SIG-M5 treated with dmso at 0.1 percent for 504 hours (cell line): ENCODE data around the gene XRCC1.
"Not testable (repeated sequence)": the region's sequence is repeated elsewhere in the genome, so short reads cannot be mapped to it uniquely, and the experiment has no call there.

Experiments used
- DNase-seq: peaks from one replicate; lab custom pipeline; 2025; ENCODE audit not compliant: unreplicated experiment; lab: John Stamatoyannopoulos, UW

XRCC1 gene

DNA sequence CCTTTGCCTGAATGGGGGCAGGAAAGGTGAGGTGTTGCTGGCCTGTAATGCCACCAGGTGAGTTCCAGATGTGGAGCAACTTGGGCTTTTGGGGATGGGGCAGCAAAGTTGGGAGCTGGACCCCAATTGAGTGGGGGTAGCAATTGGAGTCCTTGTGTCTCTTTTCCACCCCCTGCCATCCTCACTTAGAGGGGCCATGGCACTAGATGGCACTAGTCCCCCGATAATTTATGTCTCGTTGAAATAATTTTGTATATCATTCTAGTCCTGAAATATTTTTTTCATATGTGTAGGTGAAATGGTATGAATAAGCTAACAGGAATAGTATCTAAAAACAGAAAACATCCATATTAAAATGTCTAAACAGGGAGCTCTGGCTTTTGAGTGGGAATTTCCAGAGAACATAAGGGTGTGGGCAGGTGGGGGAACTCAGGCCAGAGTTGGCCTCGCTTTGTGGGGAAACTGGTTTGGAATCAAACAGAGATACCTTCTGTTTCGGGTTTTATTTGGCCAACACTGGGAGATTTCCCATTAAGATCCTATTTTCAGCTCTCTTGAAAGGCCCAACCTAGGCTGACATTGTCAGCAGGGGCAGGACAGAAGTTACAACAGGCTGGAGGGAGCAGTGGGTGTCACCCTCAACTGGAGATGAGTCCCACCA lies 24.4 kb upstream of the XRCC1 start:
- DNase-seq = no peak

DNA sequence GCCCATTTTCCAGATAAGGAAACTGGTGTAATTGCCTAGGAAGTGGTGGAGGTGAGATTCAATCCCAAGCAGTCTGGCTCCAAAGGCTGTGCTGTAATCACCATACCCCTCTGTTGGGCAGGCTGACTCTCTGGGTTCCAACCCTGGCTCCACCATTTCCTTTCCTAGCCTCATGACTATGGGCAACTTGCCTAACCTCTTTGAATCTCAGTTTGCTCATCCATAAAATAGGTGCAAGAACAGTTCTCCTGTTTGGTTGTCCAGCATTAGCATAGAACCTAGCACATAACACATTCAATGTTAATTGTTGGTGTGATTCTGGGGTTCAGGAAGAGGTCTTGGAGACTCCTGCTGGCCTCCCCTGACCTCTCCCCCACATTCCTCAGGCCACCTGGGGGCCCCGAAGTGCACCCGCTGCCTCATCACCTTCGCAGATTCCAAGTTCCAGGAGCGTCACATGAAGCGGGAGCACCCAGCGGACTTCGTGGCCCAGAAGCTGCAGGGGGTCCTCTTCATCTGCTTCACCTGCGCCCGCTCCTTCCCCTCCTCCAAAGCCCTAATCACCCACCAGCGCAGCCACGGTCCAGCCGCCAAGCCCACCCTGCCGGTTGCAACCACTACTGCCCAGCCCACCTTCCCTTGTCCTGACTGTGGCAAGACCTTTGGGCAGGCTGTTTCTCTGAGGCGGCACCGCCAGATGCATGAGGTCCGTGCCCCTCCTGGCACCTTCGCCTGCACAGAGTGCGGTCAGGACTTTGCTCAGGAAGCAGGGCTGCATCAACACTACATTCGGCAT lies 23.3 kb upstream of the XRCC1 start:
- DNase-seq = no peak

DNA sequence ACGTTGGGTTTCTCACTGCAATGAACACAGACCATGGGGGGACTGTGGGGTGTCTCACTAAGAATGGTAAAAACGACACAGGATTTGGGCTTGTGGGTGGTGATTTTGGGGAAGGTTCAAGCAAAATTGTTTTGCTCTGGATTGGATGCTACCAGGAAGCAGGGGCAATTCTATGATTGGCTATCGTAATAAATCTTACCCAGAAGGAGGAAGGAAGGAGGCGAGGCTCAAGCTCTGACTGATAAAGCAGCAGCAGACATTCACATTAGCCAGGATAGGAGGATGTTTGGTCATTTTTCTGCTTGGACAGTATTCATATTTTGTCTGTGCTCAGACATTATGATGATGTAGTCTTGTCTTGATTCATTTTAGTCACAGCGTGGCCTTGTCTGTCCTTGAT lies 22.5 kb upstream of the XRCC1 start:
- no peak for DNase-seq

DNA sequence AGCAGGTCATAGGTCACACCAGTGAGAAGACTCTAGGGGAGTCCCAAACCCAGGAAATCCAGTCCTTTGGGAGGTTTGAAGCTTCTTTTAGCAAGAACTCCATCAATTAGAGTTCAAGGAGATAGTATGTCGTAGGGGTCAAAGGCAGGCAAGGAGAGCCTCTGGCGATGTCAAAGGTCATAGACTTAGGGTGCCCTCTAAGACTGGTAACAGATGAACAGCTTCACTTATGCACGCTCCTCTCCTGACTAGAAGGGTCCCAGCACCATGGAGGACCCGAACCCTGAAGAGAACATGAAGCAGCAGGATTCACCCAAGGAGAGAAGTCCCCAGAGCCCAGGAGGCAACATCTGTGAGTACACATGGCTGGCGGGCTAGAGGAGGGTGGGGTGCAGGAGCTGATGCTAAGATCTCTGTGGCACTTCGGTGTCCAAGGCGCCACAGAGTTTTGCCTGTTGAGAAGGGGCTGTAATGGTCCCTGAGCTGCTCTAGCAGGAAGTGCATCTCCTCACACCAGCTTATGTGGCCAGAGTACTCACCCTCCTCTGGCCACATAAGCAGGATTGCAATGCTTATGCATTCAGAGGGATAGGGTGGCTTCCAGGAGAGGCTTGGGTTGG lies 21.6 kb upstream of the XRCC1 start:
- no peak for DNase-seq

DNA sequence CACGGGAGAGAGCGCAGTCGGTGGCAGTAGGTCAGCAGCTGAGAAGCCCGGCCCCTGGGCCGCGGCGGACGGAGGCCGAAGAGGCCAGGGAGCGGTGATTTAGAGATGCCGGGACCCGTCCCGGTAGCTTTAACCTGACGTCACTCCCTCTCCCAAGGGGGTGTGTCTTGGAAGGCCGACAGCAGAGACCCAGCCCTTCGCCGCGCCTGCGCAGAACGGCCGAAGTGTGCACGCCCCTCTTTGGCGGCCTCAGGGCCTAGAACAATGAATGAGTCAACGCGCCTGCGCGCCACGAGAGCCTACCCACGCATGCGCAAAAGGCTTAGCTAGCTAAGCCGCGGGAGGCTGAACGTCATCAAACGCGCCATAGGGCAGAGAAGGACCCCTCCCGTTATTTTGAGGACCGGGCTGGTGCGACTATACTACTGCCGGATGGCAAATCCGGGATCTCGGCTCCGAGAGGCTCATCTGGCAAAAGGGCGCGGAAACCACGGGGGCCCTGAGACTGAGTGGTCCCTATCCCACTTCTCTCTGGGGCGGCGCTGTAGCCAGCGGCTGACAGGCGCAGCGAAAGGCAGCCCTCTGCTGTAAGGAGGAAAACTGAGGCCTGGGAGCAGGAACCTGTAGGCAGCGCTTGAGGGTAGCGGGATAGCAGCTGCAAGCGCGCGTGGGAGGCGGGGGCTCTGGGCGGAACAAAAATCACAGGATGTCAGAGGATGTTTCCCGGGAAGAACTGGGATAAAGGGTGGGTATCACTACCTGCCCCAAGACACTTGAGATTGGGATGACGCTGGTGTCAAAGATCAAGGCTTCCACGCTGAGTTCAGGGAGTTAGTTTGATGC lies 20.9 kb upstream of the XRCC1 start, which contains the start of the genes IRGQ and ZNF576:
Gene IRGQ, minus strand, starts transcription at position 136 of the 843 bp plus-strand sequence. CDS start 796 bp downstream, outside the sequence.
Gene ZNF576, plus strand, starts transcription at position 597 of the 843 bp plus-strand sequence. CDS start 514 bp downstream, outside the sequence.
- peak; percentile 98 for DNase-seq

DNA sequence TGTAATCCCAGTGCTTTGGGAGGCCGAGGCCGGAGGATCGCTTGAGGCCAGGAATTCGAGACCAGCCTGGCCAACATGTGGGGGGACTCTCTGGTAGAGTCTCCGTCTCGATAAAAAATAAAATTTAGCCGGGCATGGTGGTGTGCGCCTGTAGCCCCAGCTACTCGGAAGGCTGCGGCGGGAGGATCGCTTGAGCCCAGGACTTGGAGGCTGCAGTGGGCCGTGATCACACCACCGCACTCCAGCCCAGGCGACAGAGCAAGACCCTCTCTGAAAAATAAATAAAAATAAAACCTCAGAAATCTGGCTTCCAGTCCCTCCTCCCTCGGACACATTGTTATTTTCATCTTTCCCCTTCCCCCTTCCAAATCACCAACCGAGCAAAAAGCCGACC lies 20.3 kb upstream of the XRCC1 start:
- no peak for DNase-seq

DNA sequence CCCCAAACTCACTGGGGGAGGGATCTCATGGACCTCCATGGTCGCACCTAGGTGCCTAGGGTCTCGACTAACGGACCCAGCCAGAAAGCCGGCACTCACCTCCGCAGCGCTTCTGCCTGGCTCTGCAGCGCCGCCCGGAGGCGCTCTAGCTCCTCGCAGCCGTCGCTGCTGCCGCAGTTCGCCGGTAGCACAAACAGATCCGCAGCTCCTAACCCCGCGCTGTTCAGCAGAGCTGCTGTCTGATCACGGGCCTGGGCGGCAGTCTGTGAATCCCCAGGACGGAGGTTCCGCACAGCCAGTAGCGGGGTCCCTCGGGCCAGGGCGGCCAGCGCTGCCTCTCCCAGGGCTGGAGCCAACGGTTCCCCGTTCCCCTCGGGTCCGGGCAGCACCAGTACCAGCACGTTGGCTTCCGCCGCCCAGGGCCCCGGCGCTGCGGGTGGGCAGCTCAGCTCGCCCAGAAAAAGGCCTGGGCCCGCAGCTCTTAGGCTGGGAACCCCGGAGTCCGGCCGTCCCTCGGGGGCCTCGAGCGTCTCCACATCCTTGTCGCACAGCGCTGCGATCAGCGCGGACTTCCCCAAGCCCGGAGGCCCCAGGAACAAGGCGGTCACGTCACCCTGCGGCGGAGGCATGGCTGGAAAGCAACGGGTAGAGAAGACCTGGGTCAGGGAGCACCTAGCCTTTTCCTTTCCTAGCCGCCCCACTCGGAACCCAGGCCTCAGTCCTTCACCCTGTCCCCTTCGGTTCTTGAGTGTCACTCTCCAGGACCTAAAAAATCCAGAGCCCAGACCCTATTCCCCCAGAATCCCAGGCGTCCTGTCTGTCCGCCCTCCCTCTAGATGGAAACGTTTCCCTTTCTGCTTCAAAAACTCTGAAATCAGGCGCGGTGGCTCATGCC lies 19.6 kb upstream of the XRCC1 start:
- peak; percentile 47 for DNase-seq

DNA sequence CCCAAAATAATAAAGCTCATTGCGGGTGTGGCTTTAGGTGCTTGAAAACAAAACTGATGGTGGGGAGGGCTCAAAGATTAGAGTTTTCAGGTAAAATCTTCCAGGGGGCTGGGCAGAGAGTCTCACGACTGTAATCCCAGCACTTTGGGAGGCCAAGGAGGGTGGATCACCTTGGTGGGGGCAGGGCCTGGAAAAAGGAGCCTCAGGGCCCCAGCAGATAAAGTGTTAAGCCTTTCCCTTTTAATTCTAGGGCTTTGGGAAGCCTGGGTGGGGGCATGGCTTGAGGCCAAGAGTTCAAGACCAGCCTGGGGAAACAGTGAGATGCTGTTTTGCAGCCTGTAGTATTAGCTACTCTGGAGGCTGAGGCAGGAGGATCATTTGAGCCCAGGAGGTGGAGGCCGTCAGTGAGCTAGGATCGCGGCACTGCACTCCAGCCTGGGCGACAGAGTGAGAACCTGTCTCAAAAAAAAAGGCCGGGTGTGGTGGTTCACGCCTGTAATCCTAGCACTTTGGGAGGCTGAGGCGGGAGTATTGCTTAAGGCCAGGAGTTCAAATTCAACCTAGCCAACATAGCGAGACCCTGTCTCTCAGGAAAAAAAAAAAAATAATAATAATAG lies 18.9 kb upstream of the XRCC1 start:
- DNase-seq = no peak

DNA sequence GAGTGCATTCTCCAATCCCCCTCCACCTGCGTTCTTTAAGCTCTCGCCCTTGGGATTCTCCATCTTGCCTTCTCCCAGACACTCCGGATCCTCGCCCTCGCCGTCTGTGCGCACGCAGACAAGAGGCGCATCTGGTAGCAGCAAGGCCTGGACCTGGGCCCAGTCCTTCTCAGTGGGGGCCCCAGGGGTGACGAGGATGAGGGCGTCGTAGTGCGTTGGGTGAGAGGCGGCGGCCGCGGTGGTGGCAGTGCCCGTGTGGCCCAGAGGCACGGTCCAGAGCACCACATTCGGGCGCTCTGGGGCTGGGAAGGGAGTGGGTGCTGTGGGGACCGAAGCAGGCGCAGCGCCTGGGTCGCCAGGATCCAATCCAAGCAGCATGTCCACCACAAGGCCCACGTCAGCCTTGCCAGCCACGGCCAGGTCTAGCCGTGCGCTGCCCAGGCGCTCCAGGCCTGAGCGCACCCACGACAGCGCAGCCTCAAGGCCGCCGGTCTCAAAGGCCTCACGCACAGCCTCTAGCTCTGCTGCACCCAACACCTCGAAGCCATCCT lies 17.5 kb upstream of the XRCC1 start:
- DNase-seq = no peak

DNA sequence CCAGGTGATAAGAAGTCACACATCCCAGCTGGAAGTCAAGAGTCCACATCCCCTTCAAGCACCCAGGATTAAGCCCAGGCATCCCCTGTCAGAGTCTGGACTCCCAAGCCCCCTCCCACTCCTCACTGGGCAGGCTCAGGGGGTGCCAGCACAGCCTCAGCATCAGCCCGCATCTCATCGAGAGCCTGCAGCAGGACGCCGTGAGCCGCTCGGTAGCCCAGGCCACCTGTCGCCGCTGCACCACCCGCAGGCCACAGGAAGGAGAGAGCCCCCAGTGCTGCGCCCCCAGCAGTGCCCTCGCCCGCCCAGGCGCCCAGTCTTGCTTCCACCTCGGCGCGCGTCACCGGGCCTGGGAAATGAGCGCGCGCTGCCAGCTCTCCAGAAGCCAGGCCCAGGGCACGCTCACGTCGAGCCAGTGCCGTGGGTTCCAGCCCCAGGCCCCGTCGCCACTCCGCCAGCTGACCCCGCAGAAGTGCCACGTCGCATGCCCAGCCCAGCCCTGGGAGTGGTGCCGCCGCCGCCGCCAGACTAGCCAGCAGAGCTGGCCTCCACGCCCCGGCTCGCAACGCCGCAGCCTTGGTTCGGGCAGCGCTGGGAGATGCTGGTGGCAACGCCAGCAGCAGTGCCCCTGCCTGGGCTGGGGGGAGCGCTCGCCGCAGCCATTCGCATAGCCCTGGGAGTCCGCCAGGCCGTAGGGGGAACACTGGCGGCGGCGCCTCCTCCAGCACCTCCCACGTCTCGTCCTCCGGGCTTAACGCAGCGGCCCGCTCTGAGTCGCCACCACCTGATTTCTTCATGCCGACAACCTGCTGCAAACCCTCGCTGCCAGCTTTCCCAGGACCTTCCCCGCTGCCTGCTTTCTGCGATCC lies 16.8 kb upstream of the XRCC1 start:
- no peak for DNase-seq

DNA sequence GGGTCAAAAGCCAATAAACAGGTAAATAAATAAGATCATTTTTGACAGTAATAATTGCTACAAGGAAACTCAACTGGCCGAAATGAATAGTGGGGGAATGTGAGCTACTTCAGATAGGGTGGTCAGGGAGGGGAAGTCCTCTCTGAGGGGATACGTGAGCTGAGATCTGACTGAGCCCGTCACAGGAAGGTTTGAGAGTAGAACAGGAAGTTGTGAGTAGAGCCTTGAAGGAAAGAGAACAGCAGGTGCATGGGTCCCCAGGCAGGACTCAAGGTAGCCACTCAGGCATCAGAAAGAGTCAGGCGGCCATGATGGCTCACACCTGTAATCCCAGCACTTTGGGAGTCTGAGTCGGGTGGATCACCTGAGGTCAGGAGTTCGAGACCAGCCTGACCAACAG lies 14.4 kb upstream of the XRCC1 start:
- no peak for DNase-seq

DNA sequence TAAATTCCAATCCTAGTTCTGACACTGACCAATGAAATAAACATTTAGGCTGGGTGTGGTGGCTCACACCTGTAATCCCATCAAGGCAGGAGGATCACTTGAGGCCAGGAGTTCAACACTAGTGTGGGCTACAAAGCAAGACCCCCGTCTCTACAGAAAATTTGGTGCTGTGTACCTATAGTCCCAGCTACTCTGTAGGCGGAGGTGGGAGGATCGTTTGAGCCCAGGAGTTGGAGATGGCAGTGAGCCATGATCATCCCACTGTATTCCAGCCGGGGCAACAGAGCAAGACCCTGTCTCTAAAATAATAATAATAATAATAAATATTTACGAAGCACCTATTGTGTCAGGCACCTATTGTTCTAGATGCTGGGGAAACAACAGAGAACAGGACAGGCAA lies 13.9 kb upstream of the XRCC1 start:
- DNase-seq = no peak

DNA sequence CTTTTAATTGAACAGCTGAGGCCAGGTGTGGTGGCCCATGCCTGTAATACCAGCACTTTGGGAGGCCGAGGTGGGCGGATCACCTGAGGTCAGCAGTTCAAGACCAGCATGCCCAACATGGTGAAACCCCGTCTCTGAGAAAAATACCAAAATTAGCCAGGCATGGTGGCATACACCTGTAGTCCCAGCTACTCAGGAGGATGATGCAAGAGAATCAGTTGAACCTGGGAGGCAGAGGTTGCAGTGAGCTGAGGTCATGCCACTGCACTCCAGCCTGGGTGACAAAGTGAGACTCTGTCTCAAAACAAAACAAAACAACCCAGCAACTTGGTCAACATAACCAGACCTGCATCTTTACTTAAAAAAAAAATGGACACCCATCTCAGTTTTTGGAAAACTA lies 11.7 kb upstream of the XRCC1 start:
- not testable (repeated sequence) for DNase-seq

DNA sequence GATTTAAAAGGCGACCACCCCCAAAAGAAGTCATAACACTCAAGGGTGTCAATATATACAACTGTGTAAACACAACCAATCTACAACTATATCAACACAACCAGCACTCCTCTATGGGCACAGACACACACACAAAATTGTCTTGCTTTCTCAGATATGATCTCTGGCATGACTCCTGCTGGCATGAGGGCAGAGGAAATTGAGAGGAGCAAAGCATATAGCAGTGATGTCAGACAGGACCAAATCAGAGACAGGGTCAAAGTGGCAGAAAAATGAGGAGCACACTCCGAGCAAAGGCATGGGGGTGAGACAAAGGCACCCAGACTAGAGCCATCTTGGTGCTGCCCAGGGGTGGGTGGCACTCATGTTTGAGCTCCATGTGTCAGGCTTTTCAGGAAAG lies 11.0 kb upstream of the XRCC1 start:
- no peak for DNase-seq

DNA sequence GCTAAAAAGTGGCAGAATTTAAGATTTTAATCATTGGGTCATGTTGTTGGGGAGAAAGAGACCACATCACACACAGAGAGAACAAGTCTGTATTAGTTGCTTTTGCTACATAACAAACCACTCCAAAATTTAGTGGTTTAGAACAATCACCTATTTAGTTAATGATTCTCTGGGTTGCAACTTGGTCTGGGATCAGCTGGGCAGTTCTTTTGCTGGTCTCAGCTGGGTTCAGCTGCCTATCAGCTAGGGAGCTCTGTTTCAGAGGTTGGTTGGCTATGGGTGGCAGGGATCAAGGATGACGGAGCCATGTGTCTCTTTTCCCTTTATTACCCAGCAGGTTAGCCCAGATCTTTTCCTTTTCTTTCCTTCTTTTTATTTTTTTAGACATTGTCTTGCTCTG lies 9.2 kb upstream of the XRCC1 start:
- DNase-seq = no peak

DNA sequence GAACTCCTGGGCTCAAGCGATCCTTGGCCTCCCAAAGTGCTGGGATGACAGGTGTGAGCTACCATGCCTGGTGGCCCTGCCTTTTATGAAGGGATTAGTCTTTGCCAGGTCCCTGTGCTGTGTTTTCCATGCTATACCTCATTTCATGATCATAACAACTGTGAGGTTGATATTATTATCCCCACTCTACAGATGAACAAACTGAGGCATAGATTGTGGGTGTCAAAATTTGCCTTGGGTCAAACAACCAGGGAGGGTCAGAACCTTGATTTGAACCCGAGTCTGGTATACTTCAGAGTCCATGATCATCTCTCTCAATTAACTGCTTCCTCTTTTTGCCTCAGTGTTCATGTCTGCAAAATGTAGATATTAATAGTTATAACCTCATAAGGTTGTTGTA lies 7.2 kb upstream of the XRCC1 start:
- DNase-seq = no peak

DNA sequence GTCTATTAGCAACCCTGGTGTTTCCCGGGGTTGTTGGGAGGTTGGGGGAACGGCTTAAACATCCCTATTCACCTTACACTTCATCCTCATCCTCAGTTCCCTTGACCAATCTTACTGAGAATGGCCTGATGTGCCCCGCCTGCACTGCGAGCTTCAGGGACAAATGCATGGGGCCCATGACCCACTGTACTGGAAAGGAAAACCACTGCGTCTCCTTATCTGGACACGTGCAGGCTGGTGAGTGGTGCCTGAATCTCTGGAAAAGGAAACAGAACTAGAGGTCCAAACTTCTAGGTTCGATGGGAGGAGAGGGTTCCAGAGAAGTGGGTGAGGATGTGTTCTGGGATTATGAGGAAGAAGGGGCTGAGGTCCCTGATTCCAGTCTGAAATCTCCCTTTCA lies 6.1 kb upstream of the XRCC1 start:
- no peak for DNase-seq

DNA sequence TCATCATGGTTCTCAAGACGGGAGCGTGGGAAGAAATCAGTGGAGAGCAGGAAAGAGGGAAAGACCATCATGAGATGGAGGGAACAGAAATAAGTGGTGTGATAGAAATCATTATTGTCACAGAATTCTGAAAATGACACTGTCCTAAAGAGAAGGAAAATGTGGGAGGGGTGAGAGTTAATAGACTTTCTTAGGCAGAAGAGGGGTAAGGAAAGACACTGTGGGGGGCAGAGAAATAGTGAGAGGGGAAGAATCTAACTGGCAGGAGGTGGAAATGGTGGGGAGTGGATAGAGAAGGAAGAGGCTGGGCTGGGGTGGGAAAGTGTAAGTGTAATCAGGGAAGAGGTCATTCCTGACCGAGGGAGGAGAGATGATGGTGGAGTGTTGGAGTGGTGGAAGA lies 3.5 kb upstream of the XRCC1 start:
- no peak for DNase-seq
